Stimulated activated memory B cell treated with anti-CD40 and anti-IgM and Interleukin-4, amounts not matched to agents 10 μg/mL and 1 μg/mL and 100 μg/mL, for 72 hours (primary cell): ENCODE results near the gene PDSS2.
"Not testable (repeated sequence)": the region's sequence is repeated elsewhere in the genome, so short reads cannot be mapped to it uniquely, and the experiment has no call there.

Experiments used
- ATAC-seq: fragments of 150-1000 bp; cut with Tn5 transposase; 2 replicates; pipeline ENCODE4 v1.10.0; 2021
- H3K27ac Mint-ChIP-seq: one replicate; pipeline ENCODE4 v1.8.0; 2022; ENCODE audit warnings: mild to moderate bottlenecking, mixed read lengths
- H3K27me3 Mint-ChIP-seq: one replicate; pipeline ENCODE4 v1.8.0; 2022; ENCODE audit warnings: mixed read lengths
- H3K36me3 Mint-ChIP-seq: one replicate; pipeline ENCODE4 v1.8.0; 2022; ENCODE audit warnings: mixed read lengths
- H3K4me1 Mint-ChIP-seq: one replicate; pipeline ENCODE4 v1.8.0; 2022; ENCODE audit warnings: mixed read lengths
- H3K4me3 Mint-ChIP-seq: one replicate; pipeline ENCODE4 v1.8.0; 2022; ENCODE audit warnings: mild to moderate bottlenecking, moderate library complexity, mixed read lengths
- H3K9me3 Mint-ChIP-seq: one replicate; pipeline ENCODE4 v1.8.0; 2022; ENCODE audit warnings: mixed read lengths

PDSS2 gene

GRCh38 chr6:107488875-107489635 lies 29.7 kb upstream of the PDSS2 start:
- no peaks in the 10 kb centered on the region for H3K9me3 Mint-ChIP-seq
- peaks cover 26% of the 10 kb centered on the region for H3K4me1 Mint-ChIP-seq
- H3K4me3 Mint-ChIP-seq: peak overlapping the region; percentile 87
- no peaks in the 10 kb centered on the region for H3K36me3 Mint-ChIP-seq
- H3K27ac Mint-ChIP-seq: peak overlapping the region; percentile 64
- ATAC-seq: peak; percentile 35
- peaks cover 33% of the 10 kb centered on the region for H3K27me3 Mint-ChIP-seq

- H3K9me3 Mint-ChIP-seq: no peaks in the 10 kb centered on the region
- peak overlapping the region; percentile 87 for H3K4me3 Mint-ChIP-seq
- peak; percentile 3 for ATAC-seq
- H3K4me1 Mint-ChIP-seq: peaks cover 26% of the 10 kb centered on the region
- H3K27me3 Mint-ChIP-seq: peaks cover 33% of the 10 kb centered on the region
- H3K27ac Mint-ChIP-seq: peak overlapping the region; percentile 64
- no peaks in the 10 kb centered on the region for H3K36me3 Mint-ChIP-seq
These were observed 29.0 kb upstream of the PDSS2 start for GRCh38 chr6:107488174-107488874.

GRCh38 chr6:107485157-107485556 lies 25.8 kb upstream of the PDSS2 start:
- peaks cover 53% of the 10 kb centered on the region for H3K27me3 Mint-ChIP-seq
- H3K9me3 Mint-ChIP-seq: no peaks in the 10 kb centered on the region
- no peak for ATAC-seq
- H3K4me1 Mint-ChIP-seq: peaks cover 15% of the 10 kb centered on the region
- no peak overlapping the region for H3K4me3 Mint-ChIP-seq
- H3K36me3 Mint-ChIP-seq: no peaks in the 10 kb centered on the region
- no peak overlapping the region for H3K27ac Mint-ChIP-seq

- no peaks in the 10 kb centered on the region for H3K9me3 Mint-ChIP-seq
- peaks cover 21% of the 10 kb centered on the region for H3K27me3 Mint-ChIP-seq
- H3K4me3 Mint-ChIP-seq: no peak overlapping the region
- no peaks in the 10 kb centered on the region for H3K4me1 Mint-ChIP-seq
- no peaks in the 10 kb centered on the region for H3K36me3 Mint-ChIP-seq
- no peak overlapping the region for H3K27ac Mint-ChIP-seq
- ATAC-seq: no peak
These were observed 19.8 kb upstream of the PDSS2 start for GRCh38 chr6:107479089-107479690.

GRCh38 chr6:107475826-107476225 lies 16.5 kb upstream of the PDSS2 start:
- not testable (repeated sequence) for H3K36me3 Mint-ChIP-seq, H3K9me3 Mint-ChIP-seq, H3K4me3 Mint-ChIP-seq, ATAC-seq, H3K4me1 Mint-ChIP-seq, H3K27me3 Mint-ChIP-seq, H3K27ac Mint-ChIP-seq

GRCh38 chr6:107475360-107475759 lies 16.0 kb upstream of the PDSS2 start:
- not testable (repeated sequence) for ATAC-seq, H3K27me3 Mint-ChIP-seq, H3K36me3 Mint-ChIP-seq, H3K27ac Mint-ChIP-seq, H3K9me3 Mint-ChIP-seq, H3K4me1 Mint-ChIP-seq, H3K4me3 Mint-ChIP-seq

- Mint-ChIP-seq H3K27me3 (no peaks in the 10 kb centered on the region), H3K36me3 (no peaks in the 10 kb centered on the region), H3K4me1 (no peaks in the 10 kb centered on the region), H3K27ac (no peak overlapping the region), H3K9me3 (no peaks in the 10 kb centered on the region), H3K4me3 (no peak overlapping the region)
- no peak for ATAC-seq
These were observed 14.3 kb upstream of the PDSS2 start for GRCh38 chr6:107473660-107474059.

- no peaks in the 10 kb centered on the region for H3K36me3 Mint-ChIP-seq
- no peaks in the 10 kb centered on the region for H3K4me1 Mint-ChIP-seq
- no peak for ATAC-seq
- H3K27ac Mint-ChIP-seq: no peak overlapping the region
- no peak overlapping the region for H3K4me3 Mint-ChIP-seq
- H3K27me3 Mint-ChIP-seq: no peaks in the 10 kb centered on the region
- H3K9me3 Mint-ChIP-seq: no peaks in the 10 kb centered on the region
These were observed 11.0 kb upstream of the PDSS2 start for GRCh38 chr6:107470364-107470763.

GRCh38 chr6:107466062-107466461 lies 6.7 kb upstream of the PDSS2 start:
- Mint-ChIP-seq H3K4me3 (no peak overlapping the region), H3K9me3 (no peaks in the 10 kb centered on the region), H3K27me3 (no peaks in the 10 kb centered on the region), H3K27ac (no peak overlapping the region), H3K4me1 (no peaks in the 10 kb centered on the region), H3K36me3 (no peaks in the 10 kb centered on the region)
- no peak for ATAC-seq

- no peaks in the 10 kb centered on the region for H3K27me3 Mint-ChIP-seq
- peak overlapping the region; percentile 95 for H3K27ac Mint-ChIP-seq
- no peaks in the 10 kb centered on the region for H3K36me3 Mint-ChIP-seq
- ATAC-seq: no peak
- peaks cover 27% of the 10 kb centered on the region for H3K4me1 Mint-ChIP-seq
- no peaks in the 10 kb centered on the region for H3K9me3 Mint-ChIP-seq
- H3K4me3 Mint-ChIP-seq: peak overlapping the region; percentile 95
These were observed 793 bp upstream of the PDSS2 start for GRCh38 chr6:107460083-107460631.

GRCh38 chr6:107458672-107459282 lies 587 bp downstream of the PDSS2 start:
- H3K4me3 Mint-ChIP-seq: peak overlapping the region; percentile 95
- peak overlapping the region; percentile 95 for H3K27ac Mint-ChIP-seq
- peak; percentile 18 for ATAC-seq
- H3K4me1 Mint-ChIP-seq: peaks cover 30% of the 10 kb centered on the region
- H3K36me3 Mint-ChIP-seq: no peaks in the 10 kb centered on the region
- no peaks in the 10 kb centered on the region for H3K27me3 Mint-ChIP-seq
- no peaks in the 10 kb centered on the region for H3K9me3 Mint-ChIP-seq

GRCh38 chr6:107448776-107449175 lies 10.6 kb downstream of the PDSS2 start:
- Mint-ChIP-seq H3K36me3 (peaks cover 54% of the 10 kb centered on the region), H3K9me3 (peaks cover 20% of the 10 kb centered on the region)

GRCh38 chr6:107447663-107448216 lies 11.6 kb downstream of the PDSS2 start:
- Mint-ChIP-seq H3K4me3 (no peak overlapping the region), H3K36me3 (peaks cover 56% of the 10 kb centered on the region), H3K9me3 (peaks cover 23% of the 10 kb centered on the region), H3K4me1 (peaks cover 5% of the 10 kb centered on the region), H3K27me3 (no peaks in the 10 kb centered on the region), H3K27ac (no peak overlapping the region)
- no peak for ATAC-seq

More at GRCh38 chr6:107448776-107449175, 10.6 kb downstream of the PDSS2 start:
- H3K27me3 Mint-ChIP-seq: no peaks in the 10 kb centered on the region
- no peak for ATAC-seq
- H3K4me3 Mint-ChIP-seq: no peak overlapping the region
- H3K27ac Mint-ChIP-seq: no peak overlapping the region
- peaks cover under 1% of the 10 kb centered on the region for H3K4me1 Mint-ChIP-seq

- Mint-ChIP-seq H3K27ac (no peak overlapping the region), H3K4me3 (no peak overlapping the region), H3K36me3 (peaks cover 42% of the 10 kb centered on the region), H3K4me1 (peaks cover 10% of the 10 kb centered on the region), H3K27me3 (no peaks in the 10 kb centered on the region), H3K9me3 (peaks cover 20% of the 10 kb centered on the region)
- no peak for ATAC-seq
These were observed 15.1 kb downstream of the PDSS2 start for GRCh38 chr6:107444277-107444676.
